Endothelial cell of umbilical vein (primary cell): Measurements from ENCODE around the gene AMHR2. TPM values are rescaled to one million over a fixed set of nuclear protein-coding genes. Genes with fewer than 3 reads are reported as not detected.
"Not testable (repeated sequence)": the region's sequence is repeated elsewhere in the genome, so short reads cannot be mapped to it uniquely, and the experiment has no call there.

Experiments
- BruUV-seq: library from RNA; stranded (reverse); fragments of 400-500 nt; replicated peaks from 2 replicates; lab custom pipeline; 2021; lab: Mats Ljungman, UMichigan
- CTCF ChIA-PET: fragments of 300-600, 350-600 bp; sonication (Branson Sonifier 250); formaldehyde crosslinking; loops from one replicate; lab custom pipeline; 2021; ENCODE audit warnings: antibody characterized with exemption, inconsistent platforms; lab: Charles Lee
- POLR2A ChIA-PET: fragments of 300-600, 350-600 bp; sonication (Branson Sonifier 250); formaldehyde crosslinking; loops from one replicate; lab custom pipeline; 2021; ENCODE audit warnings: antibody characterized with exemption, inconsistent platforms; lab: Charles Lee
- DNase-seq: peaks from one replicate; pipeline ENCODE4 v3.0.0-alpha.2; 2011; ENCODE audit warnings: low read depth, low spot score
- FAIRE-seq: peaks from 2 replicates; lab custom pipeline; 2011; peaks lifted over from hg19 to GRCh38; lab: Jason Lieb, UNC
- H2AFZ ChIP-seq: 2 replicates; pipeline ENCODE4 v1.6.0; 2012; ENCODE audit warnings: low read depth, low read length, control low read depth, inconsistent platforms
- H3K27ac ChIP-seq: 2 replicates; pipeline ENCODE4 v1.5.1; 2011; ENCODE audit warnings: low read depth, mild to moderate bottlenecking, control low read depth, low read length, moderate library complexity; ENCODE audit not compliant: insufficient read depth
- H3K27me3 ChIP-seq, 2 experiments: 2 replicates each; pipeline versions ENCODE4 v1.6.0 to v1.6.1; 2011; ENCODE audit warnings: low read length in 2 of 2, mixed read lengths in 1 of 2; ENCODE audit not compliant: control insufficient read depth in 2 of 2, insufficient read depth in 2 of 2
- H3K36me3 ChIP-seq, 2 experiments: 2 replicates in 1 of 2; 3 replicates in 1 of 2; pipeline ENCODE4 v1.5.1; 2011; ENCODE audit warnings: low read length in 2 of 2, mild to moderate bottlenecking in 1 of 2, moderate library complexity in 1 of 2; ENCODE audit not compliant: control insufficient read depth in 2 of 2, insufficient read depth in 2 of 2; ENCODE audit errors: extremely low read depth in 1 of 2
- H3K4me1 ChIP-seq: 3 replicates; pipeline ENCODE4 v1.5.1; 2011; ENCODE audit warnings: mild to moderate bottlenecking, low read length; ENCODE audit not compliant: control insufficient read depth, insufficient read depth; ENCODE audit errors: extremely low read depth
- H3K4me2 ChIP-seq: 2 replicates; pipeline ENCODE4 v1.6.1; 2011; ENCODE audit warnings: low read length, control low read depth, mixed read lengths; ENCODE audit not compliant: insufficient read depth
- H3K4me3 ChIP-seq, 3 experiments: fragments of 200-600 bp in 1 of 3; sonication (generic), shearing (Covaris generic) in 1 of 3; replicated peaks in 1 of 3; 2 replicates each; pipeline ENCODE4 v1.5.1; 2011 to 2016; ENCODE audit warnings: control low read depth in 3 of 3, low read length in 3 of 3, mild to moderate bottlenecking in 2 of 3, inconsistent platforms in 1 of 3, low read depth in 1 of 3, moderate library complexity in 1 of 3; ENCODE audit not compliant: insufficient read depth in 1 of 3
- H3K79me2 ChIP-seq: 2 replicates; pipeline ENCODE4 v1.6.0; 2012; ENCODE audit warnings: low read length, inconsistent platforms; ENCODE audit not compliant: control insufficient read depth, insufficient read depth
- H3K9ac ChIP-seq: replicated peaks from 2 replicates; pipeline ENCODE3; 2011; ENCODE audit warnings: low read length, control low read depth; ENCODE audit not compliant: insufficient read depth; ENCODE audit errors: extremely low read depth
- H3K9me1 ChIP-seq: replicated peaks from 3 replicates; pipeline ENCODE4 v1.6.0; 2011; ENCODE audit warnings: mild to moderate bottlenecking, low read length; ENCODE audit not compliant: control insufficient read depth, insufficient read depth; ENCODE audit errors: extremely low read depth
- H3K9me3 ChIP-seq: replicated peaks from 2 replicates; pipeline ENCODE4 v1.5.1; 2012; ENCODE audit warnings: low read length, inconsistent platforms; ENCODE audit not compliant: control insufficient read depth, insufficient read depth
- H4K20me1 ChIP-seq: replicated peaks from 2 replicates; pipeline ENCODE3; 2011; ENCODE audit warnings: mild to moderate bottlenecking, low read length; ENCODE audit not compliant: control insufficient read depth, insufficient read depth; ENCODE audit errors: extremely low read depth
- CTCF ChIP-seq, 2 donors: IDR thresholded peaks; 1 replicate in 1 of 2; 2 replicates in 1 of 2; pipeline ENCODE4 v1.5.1; 2011; ENCODE audit warnings: low read length in 2 of 2, mild to moderate bottlenecking in 2 of 2, moderate library complexity in 2 of 2, control low read depth in 1 of 2, inconsistent platforms in 1 of 2, low read depth in 1 of 2; ENCODE audit not compliant: insufficient read depth in 1 of 2; ENCODE audit errors: extremely low read depth in 1 of 2
- EZH2 ChIP-seq: IDR thresholded peaks from 2 replicates; pipeline ENCODE4 v1.6.1; 2012; ENCODE audit warnings: borderline replicate concordance, low read depth, mild to moderate bottlenecking, moderate library complexity, low read length, inconsistent platforms; ENCODE audit not compliant: severe bottlenecking
- FOS ChIP-seq: IDR thresholded peaks from 2 replicates; pipeline ENCODE4 v1.6.1; 2011; ENCODE audit warnings: mild to moderate bottlenecking, low read length, moderate library complexity, borderline replicate concordance; ENCODE audit not compliant: insufficient read depth
- GATA2 ChIP-seq: IDR thresholded peaks from 2 replicates; pipeline ENCODE4 v1.7.0; 2011; ENCODE audit warnings: low read depth, mild to moderate bottlenecking, moderate library complexity, mixed read lengths, low read length; ENCODE audit not compliant: insufficient read length, insufficient read depth
- JUN ChIP-seq: IDR thresholded peaks from 2 replicates; pipeline ENCODE4 v1.6.1; 2011; ENCODE audit warnings: borderline replicate concordance, low read depth; ENCODE audit not compliant: insufficient read length, insufficient read depth
- MAX ChIP-seq: IDR thresholded peaks from 2 replicates; pipeline ENCODE4 v1.6.1; 2011; ENCODE audit not compliant: insufficient read depth, insufficient read length
- MYC ChIP-seq: IDR thresholded peaks from one replicate; pipeline ENCODE4 v1.6.1; 2011; ENCODE audit warnings: mild to moderate bottlenecking, low read depth, low read length
- POLR2A ChIP-seq: IDR thresholded peaks from 2 replicates; pipeline ENCODE4 v1.6.1; 2012; ENCODE audit warnings: low read depth, mild to moderate bottlenecking, control low read depth, low read length
- POLR2AphosphoS5 ChIP-seq: IDR thresholded peaks from 2 replicates; pipeline ENCODE4 v1.6.1; 2012; ENCODE audit warnings: low read depth, mild to moderate bottlenecking, control low read depth, low read length, moderate library complexity; ENCODE audit not compliant: insufficient read depth
- dilution Hi-C: fragments of 300-500 bp; cut with MboI; formaldehyde crosslinking; loops from one replicate; pipeline ENCODE4 v1.15.0; 2019; ENCODE audit warnings: low sequenced_read_pairs; ENCODE audit not compliant: extremely low pct_ligation_motif_present
- intact Hi-C: fragments of 100-400 bp; cut with micrococcal nuclease; formaldehyde crosslinking; loops from one replicate; pipeline ENCODE4 v1.10.0; 2022
- polyA plus RNA-seq, 4 experiments: library from polyadenylated mRNA; depleted of rRNA in 3 of 4; stranded (reverse) in 3 of 4; unstranded in 1 of 4; fragments of >200 nt; gene quantifications; 2 replicates each; pipeline versions ENCODE4 v1.2.1 to v1.2.3, GENCODE V29; 2011 to 2012; ENCODE audit warnings: missing spikeins in 1 of 4
- total RNA-seq: library from RNA; stranded (reverse); gene quantifications from 2 replicates; pipeline ENCODE4 v1.2.3, GENCODE V29; 2021

Gene AMHR2
- total and polyA plus RNA-seq, 2 donors (not counting 3 experiments of a cell fraction or from before 2014, with no cell fraction given): not detected

GRCh38 chr12:53383258-53383657, 40.4 kb upstream of the AMHR2 start:
- no peak overlapping the region for H3K9ac ChIP-seq
- H3K27ac ChIP-seq: no peak overlapping the region
- no peaks in the 10 kb centered on the region for H4K20me1 ChIP-seq
- H3K9me3 ChIP-seq: no peaks in the 10 kb centered on the region
- intact Hi-C loops (no loop called here), dilution Hi-C loops (no loop called here)
- peaks cover 6 to 12% of the 10 kb centered on the region in 2 experiments for H3K36me3 ChIP-seq
- no peak for TF ChIP-seq EZH2
- no peak for TF ChIP-seq POLR2A
- TF ChIP-seq POLR2AphosphoS5: no peak
- no peak for TF ChIP-seq MAX
- no peak for TF ChIP-seq FOS
- no peak for TF ChIP-seq JUN
- TF ChIP-seq GATA2: no peak
- no peak for TF ChIP-seq MYC
- TF ChIP-seq CTCF (IDR thresholded peaks at IDR 0.05; ENCODE audit: extremely low read depth in 1 of 2, insufficient read depth in 1 of 2, low read depth in 1 of 2, low read length in 2 of 2): no peak
- FAIRE-seq (no peak), DNase-seq (no peak)
- H3K4me1 ChIP-seq: peaks cover 36% of the 10 kb centered on the region
- no peak overlapping the region for H3K4me3 ChIP-seq
- ChIA-PET POLR2A (no interaction called here), CTCF (interaction anchor here (0.8 to 4.4 kb wide), 4 partner anchors 30 to 62 kb away, joined by 3 to 87 read pairs (median 25); partner anchors contain the start of gene AAAS)
- peak overlapping the region; percentile 24 for H3K4me2 ChIP-seq
- BruUV-seq: no TSS peak
- H2AFZ ChIP-seq: no peak overlapping the region
- H3K9me1 ChIP-seq: no peaks in the 10 kb centered on the region
- H3K79me2 ChIP-seq: peaks cover 48% of the 10 kb centered on the region
- no peaks in the 10 kb centered on the region for H3K27me3 ChIP-seq

GRCh38 chr12:53386381-53386780, 37.3 kb upstream of the AMHR2 start:
- H4K20me1 ChIP-seq, H3K9me1 ChIP-seq, intact Hi-C loops, H3K9me3 ChIP-seq, H3K27ac ChIP-seq, BruUV-seq, H2AFZ ChIP-seq, FAIRE-seq, H3K27me3 ChIP-seq, POLR2A ChIA-PET, DNase-seq, dilution Hi-C loops, H3K9ac ChIP-seq: not testable (repeated sequence)
- peak overlapping the region in 1 of 3 experiments; percentile 31 for H3K4me3 ChIP-seq
- CTCF ChIA-PET: interaction anchor here (3.8 kb wide), 1 partner anchor 34 kb away, joined by 29 read pairs; no protein-coding TSS in a partner anchor
- H3K36me3 ChIP-seq: peaks cover 6 to 12% of the 10 kb centered on the region in 2 experiments
- H3K4me1 ChIP-seq: peaks cover 32% of the 10 kb centered on the region
- peak overlapping the region; percentile 53 for H3K4me2 ChIP-seq
- peaks cover 78% of the 10 kb centered on the region for H3K79me2 ChIP-seq
